Gastroesophageal sphincter (tissue), 3 donors: ENCODE results near the gene TMTC2.

ENCODE experiments used
- EP300 ChIP-seq: sonication (generic); formaldehyde crosslinking; IDR thresholded peaks from one replicate; pipeline ENCODE4 v1.6.1; 2017; ENCODE audit warnings: antibody characterized with exemption, mild to moderate bottlenecking
- POLR2A ChIP-seq, 2 donors: fragments of 450-650 bp; IDR thresholded peaks; one replicate each; pipeline ENCODE4 v1.6.1; 2017; ENCODE audit warnings: antibody characterized with exemption in 2 of 2, mild to moderate bottlenecking in 2 of 2, moderate library complexity in 1 of 2
- POLR2AphosphoS5 ChIP-seq: sonication (generic); formaldehyde crosslinking; IDR thresholded peaks from one replicate; pipeline ENCODE4 v1.6.1; 2017; ENCODE audit warnings: antibody characterized with exemption
- TF ChIP-seq, protein P1 (sequence below), 4 experiments: fragments of 200-600 bp in 2 of 4; fragments of 450-650 bp in 2 of 4; sonication (generic) in 1 of 4; IDR thresholded peaks; one replicate each; pipeline ENCODE4 v1.5.1; 2017 to 2019; ENCODE audit warnings: antibody characterized with exemption in 4 of 4, mild to moderate bottlenecking in 2 of 4, moderate library complexity in 2 of 4

DNA sequence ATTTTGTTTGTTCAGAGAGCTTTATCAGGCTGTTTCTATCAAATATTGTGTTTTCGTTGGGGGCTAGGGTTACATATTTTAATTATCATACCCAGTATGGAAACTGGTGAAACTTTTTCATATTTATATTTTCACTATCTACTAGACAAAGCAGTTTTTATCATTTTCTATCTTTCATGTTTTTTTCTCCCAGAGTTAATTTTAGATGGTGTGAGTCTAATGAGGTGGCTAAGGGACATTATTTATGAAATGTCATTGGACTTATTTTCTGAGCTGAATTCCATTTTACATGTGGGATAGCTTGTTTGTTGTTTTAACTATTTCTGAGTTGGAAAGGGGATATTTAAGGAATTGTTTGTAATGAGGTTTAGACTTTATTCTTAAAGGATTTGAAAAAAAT lies 100.3 kb downstream of the TMTC2 start:
- TF ChIP-seq, protein P1, sequence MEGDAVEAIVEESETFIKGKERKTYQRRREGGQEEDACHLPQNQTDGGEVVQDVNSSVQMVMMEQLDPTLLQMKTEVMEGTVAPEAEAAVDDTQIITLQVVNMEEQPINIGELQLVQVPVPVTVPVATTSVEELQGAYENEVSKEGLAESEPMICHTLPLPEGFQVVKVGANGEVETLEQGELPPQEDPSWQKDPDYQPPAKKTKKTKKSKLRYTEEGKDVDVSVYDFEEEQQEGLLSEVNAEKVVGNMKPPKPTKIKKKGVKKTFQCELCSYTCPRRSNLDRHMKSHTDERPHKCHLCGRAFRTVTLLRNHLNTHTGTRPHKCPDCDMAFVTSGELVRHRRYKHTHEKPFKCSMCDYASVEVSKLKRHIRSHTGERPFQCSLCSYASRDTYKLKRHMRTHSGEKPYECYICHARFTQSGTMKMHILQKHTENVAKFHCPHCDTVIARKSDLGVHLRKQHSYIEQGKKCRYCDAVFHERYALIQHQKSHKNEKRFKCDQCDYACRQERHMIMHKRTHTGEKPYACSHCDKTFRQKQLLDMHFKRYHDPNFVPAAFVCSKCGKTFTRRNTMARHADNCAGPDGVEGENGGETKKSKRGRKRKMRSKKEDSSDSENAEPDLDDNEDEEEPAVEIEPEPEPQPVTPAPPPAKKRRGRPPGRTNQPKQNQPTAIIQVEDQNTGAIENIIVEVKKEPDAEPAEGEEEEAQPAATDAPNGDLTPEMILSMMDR (IDR thresholded peaks at IDR 0.05): no peak
- TF ChIP-seq EP300: no peak
- no peak for TF ChIP-seq POLR2A (IDR thresholded peaks at IDR 0.05)
- TF ChIP-seq POLR2AphosphoS5: no peak
